Mesendoderm (in vitro differentiated cells): ENCODE results near the gene PAM.
"Not testable (repeated sequence)": the region's sequence is repeated elsewhere in the genome, so short reads cannot be mapped to it uniquely, and the experiment has no call there.

Source experiments
- DNase-seq: peaks from one replicate; pipeline ENCODE4 v3.0.0; 2013
- H2AK5ac ChIP-seq: 2 replicates; pipeline ENCODE4 v1.6.1; 2013; ENCODE audit warnings: low read length, inconsistent platforms
- H2BK120ac ChIP-seq: 2 replicates; pipeline ENCODE4 v1.6.1; 2013; ENCODE audit warnings: low read depth, mild to moderate bottlenecking, low read length, moderate library complexity, mixed read lengths
- H2BK15ac ChIP-seq: replicated peaks from 2 replicates; pipeline ENCODE4 v1.6.1; 2013; ENCODE audit warnings: low read depth, mild to moderate bottlenecking, moderate library complexity
- H2BK5ac ChIP-seq: 2 replicates; pipeline ENCODE4 v1.6.1; 2013; ENCODE audit warnings: low read length, inconsistent platforms
- H3K18ac ChIP-seq: 2 replicates; pipeline ENCODE4 v1.6.1; 2013; ENCODE audit warnings: mild to moderate bottlenecking, low read length, mixed read lengths
- H3K23ac ChIP-seq: one replicate; pipeline ENCODE4 v1.6.1; 2013; ENCODE audit warnings: low read length
- H3K27ac ChIP-seq: 2 replicates; pipeline ENCODE4 v1.5.1; 2013; ENCODE audit warnings: low read depth, mild to moderate bottlenecking, inconsistent platforms, low read length, moderate library complexity
- H3K27me3 ChIP-seq: 2 replicates; pipeline ENCODE4 v1.6.1; 2013; ENCODE audit warnings: low read length, control low read depth, mild to moderate bottlenecking, inconsistent platforms; ENCODE audit not compliant: insufficient read depth, poor library complexity
- H3K36me3 ChIP-seq: 2 replicates; pipeline ENCODE4 v1.6.1; 2013; ENCODE audit warnings: low read length, inconsistent platforms; ENCODE audit not compliant: control insufficient read depth, insufficient read depth
- H3K4ac ChIP-seq: one replicate; pipeline ENCODE4 v1.6.1; 2013; ENCODE audit warnings: low read depth, mild to moderate bottlenecking, low read length, moderate library complexity
- H3K4me1 ChIP-seq: 2 replicates; pipeline ENCODE4 v1.6.1; 2013; ENCODE audit warnings: low read depth, low read length, inconsistent platforms; ENCODE audit not compliant: control insufficient read depth
- H3K4me2 ChIP-seq: 2 replicates; pipeline ENCODE4 v1.6.1; 2013; ENCODE audit warnings: low read length
- H3K4me3 ChIP-seq: 2 replicates; pipeline ENCODE4 v1.5.1; 2013; ENCODE audit warnings: mild to moderate bottlenecking, low read length
- H3K56ac ChIP-seq: one replicate; pipeline ENCODE4 v1.6.1; 2013; ENCODE audit warnings: low read length
- H3K79me1 ChIP-seq: 2 replicates; pipeline ENCODE4 v1.6.1; 2013; ENCODE audit warnings: low read length, inconsistent platforms
- H3K79me2 ChIP-seq: 2 replicates; pipeline ENCODE4 v1.6.1; 2013; ENCODE audit warnings: mild to moderate bottlenecking, low read length; ENCODE audit not compliant: control insufficient read depth, insufficient read depth
- H3K9ac ChIP-seq: 2 replicates; pipeline ENCODE4 v1.6.1; 2013; ENCODE audit warnings: low read length, inconsistent platforms
- H4K5ac ChIP-seq: one replicate; pipeline ENCODE4 v1.6.1; 2013; ENCODE audit warnings: low read length
- H4K8ac ChIP-seq: one replicate; pipeline ENCODE4 v1.6.1; 2013; ENCODE audit warnings: low read depth, mild to moderate bottlenecking, control low read depth, low read length, moderate library complexity
- WGBS: extraction: QIAGEN DNeasy Blood & Tissue Kit; methylation state at CpG from one replicate; pipeline ENCODE4 v1.1.7; 2013; ENCODE audit warnings: low lambda C conversion rate, missing lambda C conversion rate; ENCODE audit not compliant: insufficient coverage; ENCODE audit errors: extremely low coverage; 5-methylcytosine and 5-hydroxymethylcytosine counted together

Gene PAM

GRCh38 chr5:103060424-103060954, 305.4 kb downstream of the PAM start:
- Histone ChIP-seq H3K27ac (no peak overlapping the region), H2BK15ac (no peak overlapping the region), H4K8ac (no peak overlapping the region), H3K4me1 (no peaks in the 10 kb centered on the region), H3K18ac (no peak overlapping the region), H3K56ac (no peak overlapping the region), H3K4me3 (no peak overlapping the region), H2BK120ac (no peak overlapping the region), H4K5ac (no peak overlapping the region), H3K36me3 (no peaks in the 10 kb centered on the region), H2AK5ac (no peak overlapping the region), H3K4me2 (no peak overlapping the region), H3K27me3 (no peaks in the 10 kb centered on the region), H3K23ac (no peak overlapping the region), H3K79me2 (no peaks in the 10 kb centered on the region), H2BK5ac (no peak overlapping the region), H3K79me1 (no peaks in the 10 kb centered on the region), H3K4ac (no peak overlapping the region), H3K9ac (no peak overlapping the region)
- no CpG with 5 or more reads among the region's 3 CpGs for WGBS
- no peak for DNase-seq

GRCh38 chr5:103066326-103066725, 311.2 kb downstream of the PAM start:
- Histone ChIP-seq H3K23ac (no peak overlapping the region), H3K79me2 (no peaks in the 10 kb centered on the region), H2BK120ac (no peak overlapping the region), H3K56ac (peak overlapping the region; percentile 37), H3K36me3 (no peaks in the 10 kb centered on the region), H3K4ac (no peak overlapping the region), H2BK15ac (no peak overlapping the region), H2AK5ac (no peak overlapping the region), H3K27ac (no peak overlapping the region), H2BK5ac (no peak overlapping the region), H4K5ac (no peak overlapping the region), H3K27me3 (no peaks in the 10 kb centered on the region), H3K4me2 (no peak overlapping the region), H3K18ac (no peak overlapping the region), H3K9ac (no peak overlapping the region), H3K79me1 (no peaks in the 10 kb centered on the region), H3K4me3 (no peak overlapping the region), H4K8ac (no peak overlapping the region), H3K4me1 (peaks cover 2% of the 10 kb centered on the region)
- WGBS = no CpG with 5 or more reads among the region's 1 CpG
- DNase-seq = peak; percentile 37

GRCh38 chr5:103073500-103073899, 318.4 kb downstream of the PAM start:
- H3K27me3 ChIP-seq, H3K36me3 ChIP-seq, H3K4me2 ChIP-seq, H3K4ac ChIP-seq, H4K8ac ChIP-seq, H2BK120ac ChIP-seq, H3K4me1 ChIP-seq, H3K9ac ChIP-seq, H3K4me3 ChIP-seq, H3K79me2 ChIP-seq, H2BK15ac ChIP-seq, H2AK5ac ChIP-seq, H3K56ac ChIP-seq, H3K23ac ChIP-seq, H3K18ac ChIP-seq, H2BK5ac ChIP-seq, H3K27ac ChIP-seq, DNase-seq, H4K5ac ChIP-seq, H3K79me1 ChIP-seq: not testable (repeated sequence)
- no CpG with 5 or more reads among the region's 4 CpGs for WGBS

GRCh38 chr5:103075442-103075841, 320.3 kb downstream of the PAM start:
- no peak for DNase-seq
- no peak overlapping the region for H2BK120ac ChIP-seq
- no peak overlapping the region for H3K9ac ChIP-seq
- no peaks in the 10 kb centered on the region for H3K36me3 ChIP-seq
- no peaks in the 10 kb centered on the region for H3K4me1 ChIP-seq
- H3K56ac ChIP-seq = no peak overlapping the region
- H2AK5ac ChIP-seq = no peak overlapping the region
- no peak overlapping the region for H3K4ac ChIP-seq
- no peak overlapping the region for H3K27ac ChIP-seq
- H3K79me1 ChIP-seq = no peaks in the 10 kb centered on the region
- H3K4me2 ChIP-seq = no peak overlapping the region
- no peak overlapping the region for H3K18ac ChIP-seq
- H2BK15ac ChIP-seq = no peak overlapping the region
- no CpG with 5 or more reads among the region's 4 CpGs for WGBS
- no peak overlapping the region for H4K8ac ChIP-seq
- no peaks in the 10 kb centered on the region for H3K27me3 ChIP-seq
- no peak overlapping the region for H2BK5ac ChIP-seq
- no peaks in the 10 kb centered on the region for H3K79me2 ChIP-seq
- no peak overlapping the region for H4K5ac ChIP-seq
- H3K4me3 ChIP-seq = no peak overlapping the region
- no peak overlapping the region for H3K23ac ChIP-seq
